DND-41 (cell line): ENCODE results near the gene PEAK3.
A peak's percentile ranks its signal among the peaks of the same experiment; 100 is the strongest.

ENCODE experiments used
- ATAC-seq: fragments of 200-7000 bp; cut with Tn5 transposase; 3 replicates; pipeline ENCODE4 v1.9.1; 2021; ENCODE audit warnings: low read depth; ENCODE audit not compliant: insufficient read depth
- DNase-seq: peaks from one replicate; pipeline ENCODE4 v3.0.0-alpha.2; 2020
- H2AFZ ChIP-seq: 2 replicates; pipeline ENCODE4 v1.6.0; 2012; ENCODE audit warnings: low read depth, low read length
- H3K27ac ChIP-seq: 2 replicates; pipeline ENCODE4 v1.5.1; 2012; ENCODE audit warnings: low read length, inconsistent platforms
- H3K27me3 ChIP-seq: fragments of 200-600 bp; sonication (generic); 2 replicates; pipeline ENCODE4 v1.6.0; 2012; ENCODE audit warnings: low read length, mild to moderate bottlenecking, inconsistent platforms; ENCODE audit not compliant: insufficient read depth, poor library complexity
- H3K36me3 ChIP-seq: 2 replicates; pipeline ENCODE4 v1.5.1; 2012; ENCODE audit warnings: low read length, inconsistent platforms; ENCODE audit not compliant: insufficient read depth
- H3K4me1 ChIP-seq: 2 replicates; pipeline ENCODE4 v1.5.1; 2012; ENCODE audit warnings: mild to moderate bottlenecking, low read length; ENCODE audit not compliant: insufficient read depth
- H3K4me2 ChIP-seq: 2 replicates; pipeline ENCODE4 v1.6.0; 2012; ENCODE audit warnings: mild to moderate bottlenecking, moderate library complexity, low read length, inconsistent platforms; ENCODE audit not compliant: insufficient read depth
- H3K4me3 ChIP-seq, 2 experiments: fragments of 200-600 bp in 1 of 2; shearing (Covaris generic) in 1 of 2; 2 replicates each; pipeline ENCODE4 v1.5.1; 2012 to 2016; ENCODE audit warnings: inconsistent platforms in 2 of 2, low read length in 2 of 2, mild to moderate bottlenecking in 2 of 2, low read depth in 1 of 2, moderate library complexity in 1 of 2
- H3K79me2 ChIP-seq: 2 replicates; pipeline ENCODE4 v1.6.0; 2012; ENCODE audit warnings: low read length, inconsistent platforms; ENCODE audit not compliant: insufficient read depth
- H3K9ac ChIP-seq: 2 replicates; pipeline ENCODE4 v1.6.0; 2012; ENCODE audit warnings: low read depth, mild to moderate bottlenecking, inconsistent platforms, low read length, moderate library complexity
- H3K9me3 ChIP-seq: 2 replicates; pipeline ENCODE4 v1.5.1; 2012; ENCODE audit warnings: low read length, moderate library complexity, mild to moderate bottlenecking, inconsistent platforms; ENCODE audit not compliant: insufficient read depth, severe bottlenecking
- H4K20me1 ChIP-seq: 2 replicates; pipeline ENCODE4 v1.6.0; 2012; ENCODE audit warnings: low read length; ENCODE audit not compliant: insufficient read depth
- CTCF ChIP-seq: IDR thresholded peaks from 2 replicates; pipeline ENCODE4 v1.5.1; 2012; ENCODE audit warnings: borderline replicate concordance, low read length, moderate library complexity, mild to moderate bottlenecking; ENCODE audit not compliant: poor library complexity, severe bottlenecking; ENCODE audit errors: extremely low read depth
- EZH2 ChIP-seq: IDR thresholded peaks from 3 replicates; pipeline ENCODE4 v1.6.1; 2012; ENCODE audit warnings: borderline replicate concordance, low read depth, mild to moderate bottlenecking, moderate library complexity, low read length, inconsistent platforms; ENCODE audit not compliant: severe bottlenecking

PEAK3 gene

GRCh38 chr19:2249880-2250765, 31.9 kb downstream of the PEAK3 start:
- ATAC-seq: peak; percentile 22
- H3K79me2 ChIP-seq: peaks cover 13% of the 10 kb centered on the region

GRCh38 chr19:2249010-2249866, 32.7 kb downstream of the PEAK3 start, which contains the start of gene AMH:
TSS of gene AMH (plus strand) at chr19:2249323. CDS start at chr19:2249333, 10 bp downstream.
- Histone ChIP-seq H3K4me3 (no peak within 1 kb of the TSS), H3K27ac (no peak within 1 kb of the TSS), H3K79me2 (peaks cover 22% of the 10 kb centered on the region), H4K20me1 (peaks cover 64% of the 10 kb centered on the region), H3K4me2 (no peak within 1 kb of the TSS), H3K4me1 (no peaks in the 10 kb centered on the region), H3K9me3 (no peaks in the 10 kb centered on the region), H3K36me3 (peaks cover 63% of the 10 kb centered on the region), H3K27me3 (no peaks in the 10 kb centered on the region), H3K9ac (no peak within 1 kb of the TSS), H2AFZ (no peak within 1 kb of the TSS)
- TF ChIP-seq EZH2 (no peak), CTCF (no peak)
- no peak for DNase-seq
- ATAC-seq: peak; percentile 15

More at GRCh38 chr19:2249880-2250765, 31.9 kb downstream of the PEAK3 start:
- no peak overlapping the region for H3K9ac ChIP-seq
- no peaks in the 10 kb centered on the region for H3K4me1 ChIP-seq
- no peak overlapping the region for H3K4me2 ChIP-seq
- no peak overlapping the region for H3K4me3 ChIP-seq
- peaks cover 55% of the 10 kb centered on the region for H3K36me3 ChIP-seq
- H2AFZ ChIP-seq: no peak overlapping the region
- no peak overlapping the region for H3K27ac ChIP-seq
- DNase-seq: no peak
- H3K9me3 ChIP-seq: no peaks in the 10 kb centered on the region
- TF ChIP-seq CTCF (no peak), EZH2 (no peak)
- no peaks in the 10 kb centered on the region for H3K27me3 ChIP-seq
- H4K20me1 ChIP-seq: peaks cover 55% of the 10 kb centered on the region

GRCh38 chr19:2248136-2249009, 33.6 kb downstream of the PEAK3 start:
- no peak overlapping the region for H3K4me2 ChIP-seq
- H2AFZ ChIP-seq: no peak overlapping the region
- DNase-seq (no peak), ATAC-seq (no peak)
- no peaks in the 10 kb centered on the region for H3K27me3 ChIP-seq
- no peak overlapping the region for H3K9ac ChIP-seq
- no peak for TF ChIP-seq EZH2
- TF ChIP-seq CTCF: no peak
- H3K79me2 ChIP-seq: peaks cover 30% of the 10 kb centered on the region
- H3K4me1 ChIP-seq: no peaks in the 10 kb centered on the region
- peaks cover 73% of the 10 kb centered on the region for H4K20me1 ChIP-seq
- no peak overlapping the region for H3K27ac ChIP-seq
- H3K4me3 ChIP-seq: no peak overlapping the region
- no peaks in the 10 kb centered on the region for H3K9me3 ChIP-seq
- peaks cover 72% of the 10 kb centered on the region for H3K36me3 ChIP-seq
